Mucosa of rectum (tissue), 2 donors: ENCODE data around the gene PODN.

ENCODE experiments used
- H3K27ac ChIP-seq, 2 donors: one replicate each; pipeline ENCODE4 v1.7.0; 2013; ENCODE audit warnings: inconsistent platforms in 2 of 2, low read depth in 2 of 2, low read length in 2 of 2
- H3K27me3 ChIP-seq, 2 donors: one replicate each; pipeline ENCODE4 v1.7.0; 2013; ENCODE audit warnings: low read length in 2 of 2; ENCODE audit not compliant: control insufficient read depth in 2 of 2, insufficient read depth in 2 of 2
- H3K36me3 ChIP-seq, 2 donors: one replicate each; pipeline ENCODE4 v1.7.0; 2013; ENCODE audit warnings: low read length in 2 of 2; ENCODE audit not compliant: control insufficient read depth in 2 of 2, insufficient read depth in 2 of 2
- H3K4me1 ChIP-seq, 2 donors: one replicate each; pipeline ENCODE4 v1.7.0; 2013; ENCODE audit warnings: low read length in 2 of 2, mild to moderate bottlenecking in 1 of 2; ENCODE audit not compliant: control insufficient read depth in 2 of 2, insufficient read depth in 2 of 2
- H3K4me3 ChIP-seq, 2 donors: one replicate each; pipeline ENCODE4 v1.7.0; 2013; ENCODE audit warnings: low read length in 2 of 2
- H3K9ac ChIP-seq, 2 donors: one replicate each; pipeline ENCODE4 v1.7.0; 2013; ENCODE audit warnings: low read length in 2 of 2, low read depth in 1 of 2, mild to moderate bottlenecking in 1 of 2
- H3K9me3 ChIP-seq, 2 donors: one replicate each; pipeline ENCODE4 v1.7.0; 2013; ENCODE audit warnings: low read length in 2 of 2; ENCODE audit not compliant: control insufficient read depth in 2 of 2
- donor health status: healthy.
- donor health status: Normal muscosa, but diverticular disease.

Gene PODN

GRCh38 chr1:53066488-53066887 lies 4.5 kb downstream of the PODN start:
- H3K27ac ChIP-seq: no peak overlapping the region
- H3K4me1 ChIP-seq: peaks cover 0 to 2% of the 10 kb centered on the region in 2 donors
- H3K4me3 ChIP-seq: no peak overlapping the region
- no peak overlapping the region for H3K9ac ChIP-seq
- H3K9me3 ChIP-seq: no peaks in the 10 kb centered on the region
- peaks cover 5 to 20% of the 10 kb centered on the region in 2 donors for H3K27me3 ChIP-seq
- H3K36me3 ChIP-seq: no peaks in the 10 kb centered on the region

- Histone ChIP-seq H3K36me3 (no peaks in the 10 kb centered on the region), H3K9me3 (no peaks in the 10 kb centered on the region), H3K27ac (no peak overlapping the region), H3K4me3 (no peak overlapping the region), H3K4me1 (peaks cover 0 to 2% of the 10 kb centered on the region in 2 donors), H3K27me3 (peaks cover 5 to 18% of the 10 kb centered on the region in 2 donors), H3K9ac (no peak overlapping the region)
These were observed 5.1 kb downstream of the PODN start for GRCh38 chr1:53066891-53067738.

GRCh38 chr1:53067886-53068285 lies 5.9 kb downstream of the PODN start:
- Histone ChIP-seq H3K4me3 (no peak overlapping the region), H3K4me1 (no peaks in the 10 kb centered on the region), H3K27ac (no peak overlapping the region), H3K36me3 (no peaks in the 10 kb centered on the region), H3K27me3 (peaks cover 2 to 10% of the 10 kb centered on the region in 2 donors), H3K9me3 (no peaks in the 10 kb centered on the region), H3K9ac (no peak overlapping the region)

- Histone ChIP-seq H3K4me3 (no peak overlapping the region), H3K27ac (no peak overlapping the region), H3K4me1 (no peaks in the 10 kb centered on the region), H3K9me3 (no peaks in the 10 kb centered on the region), H3K9ac (no peak overlapping the region), H3K36me3 (no peaks in the 10 kb centered on the region), H3K27me3 (peaks cover 2 to 5% of the 10 kb centered on the region in 2 donors)
These were observed 6.5 kb downstream of the PODN start for GRCh38 chr1:53068314-53069099.

GRCh38 chr1:53069265-53069662 lies 7.3 kb downstream of the PODN start:
- no peaks in the 10 kb centered on the region for H3K36me3 ChIP-seq
- H3K27ac ChIP-seq: no peak overlapping the region

DNA sequence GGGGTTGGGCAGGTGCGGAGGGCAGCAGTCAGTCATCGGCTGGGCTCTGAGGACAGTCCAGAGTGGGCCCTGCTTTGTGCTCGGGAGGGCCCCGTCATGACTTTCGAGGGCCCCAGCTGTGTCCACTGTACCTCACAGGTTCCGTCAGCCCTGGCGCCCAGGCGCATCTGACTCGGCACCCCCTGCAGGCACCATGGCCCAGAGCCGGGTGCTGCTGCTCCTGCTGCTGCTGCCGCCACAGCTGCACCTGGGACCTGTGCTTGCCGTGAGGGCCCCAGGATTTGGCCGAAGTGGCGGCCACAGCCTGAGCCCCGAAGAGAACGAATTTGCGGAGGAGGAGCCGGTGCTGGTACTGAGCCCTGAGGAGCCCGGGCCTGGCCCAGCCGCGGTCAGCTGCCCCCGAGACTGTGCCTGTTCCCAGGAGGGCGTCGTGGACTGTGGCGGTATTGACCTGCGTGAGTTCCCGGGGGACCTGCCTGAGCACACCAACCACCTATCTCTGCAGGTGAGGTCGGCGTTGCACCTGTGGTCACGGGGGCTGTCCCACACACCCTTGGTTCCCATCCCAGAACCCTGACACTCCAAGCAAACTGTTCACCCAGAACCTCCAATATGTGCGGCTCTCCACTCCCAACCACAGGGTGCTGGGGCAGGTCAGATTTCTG lies 7.8 kb downstream of the PODN start:
- no peak overlapping the region for H3K9ac ChIP-seq
- H3K4me3 ChIP-seq: no peak overlapping the region
- H3K27me3 ChIP-seq: peaks cover 0 to 2% of the 10 kb centered on the region in 2 donors
- no peaks in the 10 kb centered on the region for H3K9me3 ChIP-seq
- no peak overlapping the region for H3K27ac ChIP-seq
- H3K36me3 ChIP-seq: no peaks in the 10 kb centered on the region
- H3K4me1 ChIP-seq: no peaks in the 10 kb centered on the region

More at GRCh38 chr1:53069265-53069662, 7.3 kb downstream of the PODN start:
- H3K9me3 ChIP-seq: no peaks in the 10 kb centered on the region
- no peak overlapping the region for H3K9ac ChIP-seq
- H3K4me3 ChIP-seq: no peak overlapping the region
- no peaks in the 10 kb centered on the region for H3K4me1 ChIP-seq
- peaks cover 0 to 2% of the 10 kb centered on the region in 2 donors for H3K27me3 ChIP-seq

DNA sequence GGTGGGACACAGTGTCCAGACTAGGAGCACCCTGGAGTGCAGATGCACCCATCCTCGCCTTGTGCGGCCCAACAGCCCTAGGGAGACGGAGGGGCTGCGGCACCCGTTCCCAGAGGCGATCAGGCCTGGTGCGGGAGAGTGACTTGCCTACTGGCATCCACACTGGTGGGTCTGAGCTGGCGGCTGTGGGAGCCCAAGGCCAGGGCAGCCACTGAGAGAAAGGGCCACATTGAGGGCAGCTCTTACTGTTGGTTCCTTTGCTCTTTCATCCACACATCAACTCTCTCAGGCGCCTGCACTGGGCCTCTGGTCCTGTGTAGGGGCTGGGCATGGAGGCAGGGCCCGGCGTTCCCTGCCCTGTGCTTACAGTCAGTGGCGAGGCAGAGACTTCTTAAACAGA lies 8.6 kb downstream of the PODN start:
- H3K9ac ChIP-seq: no peak overlapping the region
- H3K27me3 ChIP-seq: no peaks in the 10 kb centered on the region
- H3K4me1 ChIP-seq: no peaks in the 10 kb centered on the region
- no peaks in the 10 kb centered on the region for H3K9me3 ChIP-seq
- H3K36me3 ChIP-seq: no peaks in the 10 kb centered on the region
- H3K4me3 ChIP-seq: no peak overlapping the region
- H3K27ac ChIP-seq: no peak overlapping the region

DNA sequence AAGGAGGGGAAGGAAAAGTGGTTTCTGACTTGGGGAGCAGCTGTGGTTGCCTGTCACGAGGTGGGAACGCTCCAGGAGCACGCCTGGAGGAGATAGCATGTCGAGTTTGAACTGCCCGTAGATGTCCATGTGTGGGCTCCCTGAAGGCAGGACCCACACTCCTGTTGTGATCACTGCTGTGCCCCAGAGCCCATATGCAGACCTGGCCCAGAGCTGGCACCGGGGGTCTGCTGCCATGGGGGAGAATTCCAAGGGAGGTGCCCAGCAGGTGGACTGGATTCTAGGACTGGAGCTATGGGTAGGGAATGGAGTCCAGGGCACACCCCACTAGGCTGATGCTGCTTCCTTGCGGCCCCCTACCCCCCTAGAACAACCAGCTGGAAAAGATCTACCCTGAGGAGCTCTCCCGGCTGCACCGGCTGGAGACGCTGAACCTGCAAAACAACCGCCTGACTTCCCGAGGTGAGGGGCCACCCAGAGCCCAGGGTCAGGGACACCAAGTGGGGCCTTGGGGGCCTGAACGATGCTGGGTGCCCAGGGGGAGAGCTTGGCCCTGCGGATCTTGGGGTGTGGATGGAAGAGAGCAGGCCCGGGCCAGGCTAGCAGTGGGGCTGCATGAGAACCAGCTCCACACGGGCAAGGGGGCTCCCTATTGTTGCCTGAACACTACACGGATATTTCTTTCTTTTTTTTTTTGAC lies 9.3 kb downstream of the PODN start:
- Histone ChIP-seq H3K27ac (no peak overlapping the region), H3K9ac (no peak overlapping the region), H3K4me1 (no peaks in the 10 kb centered on the region), H3K4me3 (no peak overlapping the region), H3K36me3 (no peaks in the 10 kb centered on the region), H3K9me3 (no peaks in the 10 kb centered on the region), H3K27me3 (no peaks in the 10 kb centered on the region)

- Histone ChIP-seq H3K27ac (no peak overlapping the region), H3K9me3 (no peaks in the 10 kb centered on the region), H3K4me3 (no peak overlapping the region), H3K4me1 (no peaks in the 10 kb centered on the region), H3K9ac (no peak overlapping the region), H3K36me3 (no peaks in the 10 kb centered on the region), H3K27me3 (no peaks in the 10 kb centered on the region)
These were observed 9.9 kb downstream of the PODN start for GRCh38 chr1:53071915-53072314.
